ENCODE measurements around the gene FAM221B.
A peak's percentile ranks its signal among the peaks of the same experiment; 100 is the strongest.

FAM221B gene

DNA sequence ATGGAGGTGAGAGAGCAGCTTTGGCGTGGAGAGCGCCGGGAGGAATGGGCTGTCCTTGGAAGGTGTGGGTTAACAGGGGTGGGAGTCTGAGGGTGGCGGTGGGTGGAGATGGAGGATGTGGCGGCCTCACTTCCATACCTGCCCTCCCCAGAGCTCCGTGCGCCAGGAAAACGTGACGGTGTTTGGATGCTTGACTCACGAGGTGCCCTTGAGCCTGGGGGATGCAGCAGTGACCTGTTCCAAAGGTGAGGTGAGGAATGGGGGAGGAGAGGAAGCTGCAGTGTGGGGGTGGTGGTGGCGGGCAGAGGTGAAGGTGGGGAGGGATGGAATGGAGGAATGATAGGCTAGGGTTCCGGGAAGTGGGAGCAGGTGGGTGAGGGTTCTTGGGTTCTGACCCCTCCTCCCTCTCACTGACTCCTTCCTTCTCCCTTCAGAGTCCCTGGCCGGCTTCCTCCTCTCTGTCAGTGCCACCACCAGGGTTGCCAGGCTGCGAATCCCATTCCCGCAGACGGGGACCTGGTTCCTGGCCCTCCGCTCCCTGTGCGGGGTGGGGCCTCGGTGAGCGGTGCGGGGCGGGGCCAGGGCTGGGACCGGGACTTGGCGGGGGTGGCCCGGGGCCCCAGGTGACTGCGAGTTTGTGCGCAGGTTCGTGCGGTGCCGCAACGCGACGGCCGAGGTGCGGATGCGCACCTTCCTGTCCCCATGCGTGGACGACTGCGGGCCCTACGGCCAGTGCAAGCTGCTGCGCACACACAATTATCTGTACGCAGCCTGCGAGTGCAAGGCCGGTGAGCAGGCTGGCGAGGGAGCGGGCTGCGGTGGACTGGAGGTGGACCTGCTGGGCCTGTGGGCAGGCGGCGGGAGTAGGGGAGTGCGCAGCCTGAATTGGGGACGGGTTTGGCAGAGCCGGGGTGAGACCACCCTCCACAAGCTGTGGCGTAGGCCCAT, 17.6 kb upstream of the FAM221B start:
- DNase-seq: no peak

DNA sequence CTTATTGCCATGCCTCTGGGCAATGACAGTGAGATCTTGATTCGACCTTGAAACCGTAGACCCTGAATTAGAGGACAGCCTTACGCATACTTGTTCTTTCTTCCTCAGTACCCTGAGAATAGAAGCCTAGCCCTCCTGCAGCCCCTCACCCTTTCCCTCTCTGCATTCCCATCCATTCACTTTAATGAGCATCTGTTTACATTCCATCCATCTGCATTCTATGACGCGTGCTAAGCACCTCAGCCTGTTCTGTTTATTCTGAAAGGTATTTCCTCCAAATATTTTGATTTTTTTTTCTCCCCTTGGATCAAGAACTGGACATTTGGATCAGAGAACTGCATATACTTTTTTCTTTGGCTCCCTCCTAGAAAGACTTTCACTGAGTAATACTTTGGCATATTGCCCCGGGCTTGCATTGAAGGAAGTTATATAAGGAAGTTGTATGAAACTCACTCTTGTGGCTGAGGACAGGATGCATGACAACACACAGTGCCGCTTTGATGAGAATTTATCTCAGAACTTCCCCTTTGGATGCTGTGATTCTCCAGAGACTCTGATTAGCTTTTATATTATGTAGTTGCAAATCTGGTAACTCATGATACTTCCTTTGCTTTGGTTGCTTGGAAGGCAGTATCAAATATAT, 16.2 kb upstream of the FAM221B start:
- no peak for DNase-seq

DNA sequence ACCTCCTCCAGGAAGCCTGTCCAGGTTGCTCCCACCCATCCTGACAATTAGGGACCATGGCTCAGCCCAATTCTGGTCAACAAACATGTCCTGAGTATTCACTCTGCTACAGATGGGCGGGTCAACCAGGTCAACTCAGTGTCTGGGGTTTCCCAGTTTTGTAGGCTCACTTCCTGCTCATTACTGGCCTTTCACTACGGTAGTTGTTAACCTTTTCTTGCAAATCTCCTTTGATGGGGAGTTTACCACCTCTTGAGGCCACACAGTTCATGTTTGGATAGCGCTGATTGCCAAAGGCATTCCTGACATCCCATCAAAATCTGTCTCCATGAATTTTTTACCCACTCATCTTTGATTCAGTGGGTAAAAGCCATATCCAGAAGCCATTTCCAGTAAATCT, 14.3 kb upstream of the FAM221B start:
- DNase-seq: no peak

DNA sequence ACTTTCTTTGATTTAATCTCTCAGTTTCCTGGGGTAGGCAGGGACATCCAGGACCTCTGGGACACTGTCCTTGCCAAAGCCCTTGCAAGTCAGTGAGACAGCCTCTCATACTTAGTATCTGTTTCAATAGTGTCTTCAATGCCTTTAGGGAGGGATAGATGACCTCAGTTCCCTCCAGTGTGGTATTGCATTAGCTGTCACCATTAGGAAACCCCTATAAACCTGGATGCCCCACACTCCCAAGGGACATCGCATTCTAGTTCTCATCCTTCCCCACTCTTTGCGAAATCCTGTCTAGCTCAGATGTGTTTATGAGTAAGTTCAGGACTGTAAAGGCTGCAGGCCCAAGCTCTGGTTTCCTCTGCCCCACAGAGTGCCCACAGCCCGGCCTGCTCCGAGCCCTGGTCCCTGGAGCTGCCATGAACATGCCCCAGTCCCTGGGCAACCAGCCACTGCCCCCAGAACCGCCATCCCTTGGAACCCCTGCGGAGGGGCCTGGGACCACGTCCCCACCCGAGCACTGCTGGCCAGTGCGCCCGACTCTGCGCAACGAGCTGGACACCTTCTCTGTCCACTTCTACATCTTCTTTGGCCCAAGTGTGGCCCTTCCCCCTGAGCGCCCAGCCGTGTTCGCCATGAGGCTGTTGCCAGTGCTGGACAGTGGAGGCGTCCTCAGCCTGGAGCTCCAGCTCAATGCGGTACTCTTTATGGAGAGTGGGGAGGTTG, 13.7 kb upstream of the FAM221B start:
- no peak for DNase-seq

DNA sequence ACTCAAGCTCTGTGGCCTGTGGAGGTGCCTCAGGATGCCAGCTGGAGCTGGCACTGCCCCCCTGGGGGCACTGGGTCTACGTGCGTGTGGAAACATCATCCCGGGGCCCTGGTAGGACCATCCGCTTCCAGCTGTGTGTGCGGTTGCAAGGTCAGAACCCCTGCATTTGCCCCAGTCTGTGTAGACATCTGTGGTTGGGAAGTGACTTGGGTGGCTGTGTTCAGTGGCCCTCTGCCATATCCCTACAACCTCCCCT, 13.0 kb upstream of the FAM221B start:
- no peak for DNase-seq

DNA sequence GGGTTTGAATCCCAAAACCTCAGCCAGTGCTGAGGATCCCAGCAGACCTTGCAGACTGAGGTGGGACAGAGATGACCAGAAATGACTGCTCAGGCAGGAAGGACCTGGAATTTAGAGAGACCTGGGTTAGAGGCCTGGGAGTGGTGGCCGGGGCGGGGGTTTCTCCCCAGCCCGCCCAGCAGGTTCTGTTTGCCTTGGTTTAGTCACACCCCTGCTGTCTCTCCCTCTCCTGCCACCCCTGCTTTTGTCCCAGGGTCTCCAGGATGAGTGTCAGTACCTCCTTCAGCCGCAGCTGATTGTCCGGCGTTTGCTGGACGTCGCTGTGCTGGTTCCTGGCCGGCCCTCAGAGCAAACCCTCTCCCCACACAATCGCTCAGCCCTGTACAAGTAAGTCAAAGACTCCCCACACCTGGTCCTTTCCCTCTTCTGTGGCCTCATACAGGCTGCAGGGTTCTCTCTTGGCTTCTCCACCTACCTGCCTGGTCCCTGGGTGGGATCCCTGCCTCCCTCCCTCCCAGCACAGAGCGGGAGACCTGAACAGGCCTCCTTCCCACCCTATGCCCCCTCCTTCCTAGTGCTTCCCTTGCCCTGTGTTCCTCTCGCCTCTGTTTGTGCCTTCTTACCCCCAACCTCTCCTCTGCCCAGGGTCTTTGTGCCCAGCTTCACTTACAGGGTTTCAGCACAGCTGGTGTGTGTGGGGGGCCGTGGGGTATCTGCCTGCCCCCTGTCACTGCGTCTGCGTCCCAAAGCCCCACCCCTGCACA, 12.5 kb upstream of the FAM221B start:
- DNase-seq: no peak

DNA sequence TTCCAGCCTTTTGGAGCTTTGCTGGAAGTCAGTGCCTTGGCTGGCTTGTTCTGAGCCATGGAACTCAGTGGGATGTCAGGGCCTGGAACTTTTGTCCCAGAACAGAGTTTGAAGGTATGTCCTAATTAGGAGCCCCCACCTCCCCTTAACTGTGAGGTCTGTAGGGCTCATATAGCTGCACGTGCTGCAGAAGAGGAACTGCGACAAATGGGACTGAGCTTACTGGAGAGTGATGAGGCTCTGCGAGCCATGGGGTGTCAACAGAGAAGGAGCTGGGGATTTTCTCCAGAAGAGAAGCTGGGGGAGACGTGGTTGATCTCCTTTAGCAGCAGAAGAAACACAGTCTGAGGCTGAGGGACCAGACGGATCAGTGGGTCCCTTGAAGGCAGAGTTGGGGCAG, 11.4 kb upstream of the FAM221B start:
- DNase-seq: no peak

DNA sequence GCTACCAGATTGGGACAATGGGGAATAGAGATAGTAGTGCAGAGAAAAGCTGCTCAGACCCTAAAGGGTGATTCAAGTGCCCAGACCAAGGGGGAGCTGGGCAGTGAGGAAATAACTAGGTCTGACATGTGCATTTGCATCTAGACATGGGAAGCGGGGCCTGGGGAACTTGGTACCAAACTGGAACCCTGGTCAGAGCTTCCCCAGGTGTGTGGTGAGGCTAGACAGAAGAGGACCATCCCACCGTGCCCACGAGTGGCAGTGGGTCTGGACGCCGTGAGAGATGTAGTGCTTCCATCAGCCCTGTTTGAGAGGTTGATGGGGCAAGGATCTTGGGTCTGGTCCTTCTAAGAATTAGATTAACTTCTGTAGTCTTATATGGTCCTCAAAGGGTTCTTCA, 8.1 kb upstream of the FAM221B start:
- no peak for DNase-seq

DNA sequence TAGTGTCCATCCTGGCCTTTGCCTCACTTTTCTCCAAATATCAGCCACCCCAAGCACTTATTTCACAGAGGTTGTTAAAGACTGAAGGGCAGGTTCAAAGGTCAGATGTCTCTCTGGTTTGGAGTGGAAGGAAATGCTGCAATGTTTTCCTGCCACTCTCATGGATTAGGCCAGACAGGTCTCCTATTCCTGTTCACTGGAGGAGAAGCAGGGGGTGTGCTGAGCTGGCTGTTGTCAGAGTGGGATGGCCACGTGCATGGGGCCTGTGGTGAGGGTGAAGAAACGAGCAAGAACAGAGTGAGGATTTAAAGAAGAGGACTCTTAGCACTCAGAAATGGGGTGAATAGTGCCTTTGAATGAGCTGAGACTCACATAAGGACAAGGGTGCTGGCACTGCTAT, 7.2 kb upstream of the FAM221B start:
- no peak for DNase-seq

DNA sequence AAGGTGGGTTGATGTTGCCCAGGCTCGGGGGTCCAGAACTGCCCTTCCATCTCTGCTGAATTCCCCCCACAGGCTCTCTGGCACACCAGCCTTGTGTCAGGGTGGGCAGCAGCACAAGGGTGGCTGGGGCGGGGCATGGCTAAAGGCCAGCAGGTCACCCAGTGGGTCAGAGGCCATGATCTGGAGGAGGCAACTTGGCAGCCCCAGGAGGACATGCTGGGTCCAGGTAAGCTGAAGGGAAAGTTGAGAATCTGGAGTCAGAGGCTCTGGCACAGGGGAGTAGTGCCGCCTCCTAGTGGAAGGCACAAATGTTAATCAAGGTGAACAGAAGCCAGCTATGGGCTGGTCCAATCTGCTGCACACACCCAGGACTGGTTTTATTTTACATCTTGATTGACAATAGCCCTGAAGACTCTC, 6.7 kb upstream of the FAM221B start:
- no peak for DNase-seq

DNA sequence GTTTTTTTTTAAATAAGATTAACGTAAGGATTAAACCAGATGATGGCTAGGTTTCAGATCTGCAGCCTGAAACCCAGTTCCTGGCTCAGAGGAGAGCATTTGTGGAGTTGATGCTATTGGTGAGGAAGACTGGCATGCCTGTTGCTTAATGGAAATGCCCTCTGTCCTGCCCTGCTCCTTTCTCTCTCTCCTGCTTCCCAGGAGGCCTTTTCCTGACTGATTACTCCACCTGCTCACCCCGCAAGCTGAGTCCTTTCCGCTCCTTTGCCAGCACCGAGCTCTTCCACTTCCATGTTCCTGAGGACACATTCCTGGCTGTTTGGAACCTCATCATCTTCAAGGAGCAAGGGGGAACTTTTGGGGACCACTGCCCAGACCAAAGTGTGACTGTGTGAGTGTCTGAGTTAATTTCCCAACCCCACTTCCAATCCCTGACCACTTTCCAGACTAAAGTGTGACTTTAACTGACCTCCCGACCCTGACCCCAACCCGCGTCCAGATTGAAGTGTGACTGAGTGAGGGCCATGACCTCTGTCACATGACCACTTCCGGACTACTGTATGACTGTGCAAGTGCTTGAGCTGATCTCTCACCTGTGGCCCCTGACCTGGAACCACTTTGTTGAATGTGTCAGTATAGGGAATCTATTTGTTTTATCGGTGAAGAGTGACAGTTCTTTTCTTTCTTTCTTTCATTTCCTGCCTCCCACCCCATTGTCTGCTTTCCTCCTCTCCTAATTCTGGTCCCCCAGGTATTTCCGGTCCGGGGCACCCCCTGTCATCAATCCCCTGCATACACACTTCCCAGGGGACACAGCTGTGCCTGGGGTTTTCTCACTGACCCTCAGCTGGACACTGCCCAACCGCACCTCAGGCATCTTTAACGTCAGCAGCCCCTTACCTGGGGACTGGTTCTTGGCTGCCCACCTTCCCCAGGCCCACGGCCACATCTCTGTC, 6.0 kb upstream of the FAM221B start:
- no peak for DNase-seq

DNA sequence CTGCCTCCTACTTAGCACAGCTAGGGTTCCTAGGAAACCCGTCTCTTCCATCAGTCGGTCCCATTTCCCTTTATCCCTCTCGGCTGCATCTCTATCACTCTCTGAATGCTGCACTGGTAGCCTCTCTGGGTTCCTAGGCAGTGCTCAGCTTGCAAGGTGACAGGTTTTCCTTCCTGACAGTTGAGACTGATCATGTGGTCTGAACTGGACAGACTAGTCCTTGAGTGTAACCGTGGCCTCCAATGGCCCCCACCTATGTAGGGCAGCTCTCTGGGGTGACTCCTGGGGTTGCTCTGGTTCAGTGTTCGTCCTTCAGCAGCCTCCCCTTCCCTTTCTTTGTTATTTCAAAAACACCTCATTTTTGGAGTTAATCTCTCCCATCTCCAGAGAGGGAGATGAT, 4.3 kb upstream of the FAM221B start:
- no peak for DNase-seq

DNA sequence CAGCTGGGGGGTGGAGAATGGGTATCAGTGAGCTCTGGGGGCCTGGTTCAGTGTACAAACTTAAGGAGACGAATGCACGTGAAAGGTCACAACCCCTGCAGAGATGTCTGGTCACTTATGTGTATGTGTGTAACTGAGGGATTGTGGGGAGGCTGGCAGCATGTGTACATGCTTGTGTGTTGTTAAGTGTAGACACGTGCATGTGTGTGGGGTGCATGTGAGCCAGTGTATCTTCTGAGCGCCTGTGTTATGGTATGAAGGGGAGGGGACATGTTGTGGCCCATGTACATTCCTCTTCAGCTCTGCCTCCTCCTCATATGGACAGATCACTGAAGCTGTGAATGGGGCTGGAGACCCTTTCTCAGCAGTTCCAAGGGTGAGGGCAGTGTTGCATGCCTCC, 2.5 kb upstream of the FAM221B start:
- no peak for DNase-seq

DNA sequence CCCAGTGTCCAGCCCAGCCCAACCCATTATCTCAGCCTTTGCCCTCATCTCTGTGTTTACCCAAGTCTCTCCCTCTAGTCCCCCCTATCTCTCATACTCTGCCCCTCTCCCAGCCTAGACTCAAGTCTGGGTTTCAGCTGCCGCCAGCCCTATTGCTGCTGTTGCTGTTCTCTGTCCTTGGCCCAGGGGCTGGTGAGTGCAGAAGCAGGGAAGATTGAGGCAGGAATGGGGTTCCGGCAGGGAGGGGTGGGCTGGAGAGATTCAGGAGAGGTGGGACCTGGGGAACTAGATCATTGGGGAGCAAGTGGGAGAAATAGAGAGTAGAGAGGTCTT, 1.2 kb upstream of the FAM221B start:
- no peak for DNase-seq

DNA sequence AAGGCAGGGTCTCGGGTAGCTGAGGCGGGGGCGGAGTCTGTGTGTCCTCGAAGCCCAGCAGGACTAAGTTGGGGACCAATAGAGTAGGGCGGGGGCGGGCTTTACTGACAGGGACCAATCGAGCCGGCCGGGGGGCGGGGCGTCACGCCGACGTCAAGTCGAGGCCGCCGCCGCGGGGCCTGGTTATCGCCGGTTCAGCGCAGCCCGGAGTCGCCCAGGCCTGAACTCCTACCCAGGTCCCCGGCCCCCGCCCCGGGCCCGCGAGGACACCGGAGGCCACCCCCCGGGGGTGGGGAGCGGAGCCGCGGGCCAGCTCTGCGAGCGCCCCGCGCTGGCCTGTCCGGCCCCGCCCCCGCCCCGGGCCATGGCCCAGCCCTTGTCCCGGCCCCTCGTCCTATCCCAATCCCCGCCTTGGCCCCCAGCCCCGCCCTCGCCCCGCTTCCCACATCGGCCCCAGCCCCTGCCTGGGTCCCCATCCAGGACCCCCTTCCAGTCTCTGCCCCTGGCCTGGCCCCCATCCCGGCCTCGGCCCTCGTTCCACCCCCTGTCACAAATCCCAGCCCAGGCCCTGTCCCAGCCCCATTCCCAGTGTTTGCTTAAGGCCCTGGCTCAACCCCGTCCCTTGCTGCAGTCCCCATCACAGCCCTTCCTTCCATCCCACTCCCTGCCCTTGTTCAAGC, 692 bp upstream of the FAM221B start, which contains the start of gene TMEM8B:
TSS of gene TMEM8B (plus strand) at position 145 of the 680 bp plus-strand sequence. CDS start at position 365, 220 bp downstream.
- peak; percentile 40 for DNase-seq

DNA sequence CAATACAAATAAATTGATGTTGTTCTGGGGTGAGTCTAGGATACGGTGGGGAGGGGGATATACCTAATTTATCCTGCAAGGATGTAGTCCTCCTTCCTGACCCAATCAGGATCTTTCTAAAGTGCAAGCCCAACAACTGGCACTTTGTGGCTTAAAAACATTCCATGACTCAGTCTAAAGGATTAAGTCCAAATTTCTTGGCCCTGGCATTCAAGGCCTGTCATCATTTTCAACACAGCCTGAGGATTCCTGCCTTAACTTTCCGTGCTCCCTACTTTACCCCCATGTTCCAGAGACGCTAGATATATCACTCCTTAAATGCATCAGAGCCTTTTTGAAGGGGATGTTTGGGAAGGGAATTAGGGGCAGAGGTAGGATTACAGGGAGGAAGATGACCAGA, 1.0 kb downstream of the FAM221B start:
- DNase-seq: no peak

DNA sequence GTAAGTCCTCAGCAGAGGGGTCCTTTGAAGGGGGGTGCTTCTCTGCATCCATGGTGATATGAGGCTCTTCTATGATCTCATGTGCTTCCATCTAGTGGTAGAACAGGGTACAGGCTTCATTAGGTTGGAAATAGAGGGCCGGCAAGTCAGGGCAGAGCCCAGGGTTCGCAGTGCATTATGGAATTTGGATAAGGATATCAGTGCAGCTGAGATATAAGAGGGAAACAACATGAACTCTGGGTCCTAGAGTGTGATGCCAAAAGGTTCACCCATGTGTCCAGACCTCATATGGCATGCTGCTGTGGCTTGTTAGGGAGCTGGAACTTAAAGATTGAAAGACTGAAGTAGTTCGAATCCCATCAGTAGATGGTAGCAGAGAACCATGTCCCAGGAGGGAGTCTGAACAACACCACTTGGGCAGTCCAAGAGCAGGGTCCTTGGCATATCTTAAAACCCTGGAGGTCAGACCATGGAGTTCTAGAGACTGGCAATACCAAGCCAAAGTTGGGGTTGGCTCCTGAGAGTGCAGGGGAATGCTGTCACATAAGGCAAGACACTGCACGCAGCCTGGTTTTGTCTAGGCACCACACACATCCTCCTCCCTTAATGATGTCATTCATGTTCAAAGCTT, 2.3 kb downstream of the FAM221B start:
- DNase-seq: peak; percentile 12

DNA sequence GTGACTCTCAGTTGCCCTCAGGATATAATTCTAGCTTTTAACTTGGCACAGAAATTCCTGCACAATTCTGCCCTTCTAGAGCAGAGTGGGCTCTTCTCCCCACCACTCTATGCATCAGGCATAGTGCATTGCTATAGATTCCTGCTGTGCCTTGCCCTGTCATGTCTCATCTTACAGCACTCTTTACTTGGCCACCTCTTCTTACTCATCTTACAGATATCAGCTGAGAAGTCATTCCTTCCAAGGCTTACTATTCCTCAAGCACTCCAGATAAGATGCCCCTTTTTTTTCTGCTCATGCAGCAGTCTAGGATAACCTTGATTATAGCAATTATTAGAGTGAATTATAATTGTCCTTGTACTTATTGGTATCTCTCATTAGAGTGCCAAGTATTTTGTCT, 5.6 kb downstream of the FAM221B start:
- no peak for DNase-seq

DNA sequence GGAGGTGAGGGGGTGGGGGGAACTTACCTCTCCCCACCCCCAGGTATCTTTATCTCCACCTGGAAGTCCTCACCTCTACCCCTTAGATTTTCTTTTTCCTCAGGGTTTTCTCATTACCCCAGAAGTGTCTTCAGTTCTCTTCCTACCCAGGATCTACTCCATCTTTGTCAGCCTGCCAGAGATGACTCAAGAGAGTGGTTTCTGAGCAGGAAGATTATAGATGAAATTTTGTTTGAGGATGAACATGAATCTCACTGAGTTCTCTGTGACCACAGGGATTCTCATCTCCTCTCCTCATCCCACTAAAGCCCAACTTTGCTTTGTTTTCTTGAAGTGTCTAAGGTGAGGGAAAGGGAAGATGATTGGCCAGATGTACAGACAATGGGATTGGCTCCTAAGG, 8.5 kb downstream of the FAM221B start:
- DNase-seq: no peak

DNA sequence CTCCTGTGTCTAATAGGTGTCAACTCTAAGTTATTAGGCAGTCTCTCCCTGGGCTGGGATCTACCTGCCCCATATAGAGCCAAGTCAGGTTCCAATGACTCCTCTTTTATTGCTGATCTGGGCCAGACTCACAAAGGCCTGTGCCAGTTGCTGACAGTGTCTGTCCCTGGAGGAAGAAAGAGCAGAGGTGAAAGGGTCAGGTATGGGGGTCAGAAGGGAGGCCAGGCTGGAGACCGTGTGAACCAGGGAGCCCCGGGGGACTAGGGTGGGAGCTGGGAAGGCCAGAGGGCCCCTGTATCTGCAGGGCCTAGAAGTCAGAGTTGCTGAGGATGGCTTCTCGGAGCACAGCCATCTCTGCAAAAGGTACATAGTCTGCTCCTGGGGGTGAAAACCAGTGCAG, 10.2 kb downstream of the FAM221B start:
- DNase-seq: no peak

DNA sequence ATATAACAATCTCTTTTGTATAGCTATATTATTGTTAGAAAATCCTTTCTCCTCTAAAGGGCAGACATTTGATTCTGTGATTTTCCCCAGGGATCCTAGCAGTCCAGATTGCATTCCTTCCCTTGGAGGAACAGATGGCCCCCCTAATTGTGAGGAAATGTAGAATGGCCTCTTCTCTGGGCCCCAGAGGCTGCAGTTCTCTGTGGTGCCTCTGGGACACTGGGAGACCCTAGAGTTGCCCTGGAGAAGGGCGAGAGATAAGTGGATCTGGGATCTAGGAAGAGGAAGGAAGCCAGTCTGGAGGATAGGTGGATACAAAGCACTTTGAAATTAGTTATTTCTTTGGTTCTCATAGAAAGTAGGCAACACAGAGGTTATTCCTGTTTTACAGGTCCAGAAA, 11.8 kb downstream of the FAM221B start:
- DNase-seq: no peak
